Esophagus muscularis mucosa (tissue), 4 donors: ENCODE measurements around the gene GJB4. TPM values are rescaled to one million over a fixed set of nuclear protein-coding genes. Genes with fewer than 3 reads are reported as not detected.

Experiments
- DNase-seq: peaks from one replicate; pipeline ENCODE4 v3.0.0-alpha.2; 2017; ENCODE audit errors: extremely low spot score
- H3K27ac ChIP-seq, 4 donors: fragments of 200-600 bp; sonication (generic); replicated peaks in 1 of 4; 1 replicate in 3 of 4; 2 replicates in 1 of 4; pipeline ENCODE4 v1.5.1; 2016 to 2019; ENCODE audit warnings: mild to moderate bottlenecking in 1 of 4
- H3K27me3 ChIP-seq, 4 donors: fragments of 200-600 bp; sonication (generic); one replicate each; pipeline versions ENCODE4 v1.5.1 to v1.6.0; 2016 to 2019
- H3K36me3 ChIP-seq, 4 donors: fragments of 200-600 bp; sonication (generic); one replicate each; pipeline ENCODE4 v1.5.1; 2016 to 2019
- H3K4me1 ChIP-seq, 4 donors: fragments of 200-600 bp; sonication (generic); one replicate each; pipeline ENCODE4 v1.5.1; 2016 to 2019
- H3K4me3 ChIP-seq, 4 donors: fragments of 200-600 bp; sonication (generic); 1 replicate in 2 of 4; 2 replicates in 2 of 4; pipeline ENCODE4 v1.5.1; 2016 to 2019; ENCODE audit warnings: mild to moderate bottlenecking in 4 of 4, moderate library complexity in 1 of 4
- H3K9me3 ChIP-seq, 4 donors: fragments of 200-600 bp; sonication (generic); 1 replicate in 3 of 4; 2 replicates in 1 of 4; pipeline ENCODE4 v1.5.1; 2016 to 2019
- CTCF ChIP-seq, 3 experiments: fragments of 200-600 bp in 2 of 3; fragments of 450-650 bp in 1 of 3; sonication (generic) in 2 of 3; IDR thresholded peaks; one replicate each; pipeline ENCODE4 v1.5.1; 2017 to 2019; ENCODE audit warnings: antibody characterized with exemption in 3 of 3, mild to moderate bottlenecking in 2 of 3, moderate library complexity in 1 of 3
- EP300 ChIP-seq: sonication (generic); formaldehyde crosslinking; IDR thresholded peaks from one replicate; pipeline ENCODE4 v1.6.1; 2017; ENCODE audit warnings: antibody characterized with exemption
- POLR2A ChIP-seq: fragments of 450-650 bp; IDR thresholded peaks from one replicate; pipeline ENCODE4 v1.6.1; 2017; ENCODE audit warnings: antibody characterized with exemption, moderate library complexity, mild to moderate bottlenecking, low read depth
- POLR2AphosphoS5 ChIP-seq, 2 donors: sonication (generic); formaldehyde crosslinking; IDR thresholded peaks; one replicate each; pipeline ENCODE4 v1.6.1; 2017; ENCODE audit warnings: antibody characterized with exemption in 2 of 2
- WGBS: methylation state at CpG from one replicate; pipeline ENCODE4 v1.1.5; 2018; 5-methylcytosine and 5-hydroxymethylcytosine counted together
- intact Hi-C: fragments of 100-400 bp; cut with DNase I; formaldehyde crosslinking; loops from one replicate; pipeline ENCODE4 v1.15.1; 2023
- total RNA-seq, 4 donors: library from RNA; depleted of rRNA; stranded (reverse); fragments of >200 nt; gene quantifications; one replicate each; pipeline versions ENCODE4 v1.1.0 to v1.2.1, GENCODE V29; 2016

The GJB4 gene
- total RNA-seq, 4 donors from 2014 or later: not detected

DNA sequence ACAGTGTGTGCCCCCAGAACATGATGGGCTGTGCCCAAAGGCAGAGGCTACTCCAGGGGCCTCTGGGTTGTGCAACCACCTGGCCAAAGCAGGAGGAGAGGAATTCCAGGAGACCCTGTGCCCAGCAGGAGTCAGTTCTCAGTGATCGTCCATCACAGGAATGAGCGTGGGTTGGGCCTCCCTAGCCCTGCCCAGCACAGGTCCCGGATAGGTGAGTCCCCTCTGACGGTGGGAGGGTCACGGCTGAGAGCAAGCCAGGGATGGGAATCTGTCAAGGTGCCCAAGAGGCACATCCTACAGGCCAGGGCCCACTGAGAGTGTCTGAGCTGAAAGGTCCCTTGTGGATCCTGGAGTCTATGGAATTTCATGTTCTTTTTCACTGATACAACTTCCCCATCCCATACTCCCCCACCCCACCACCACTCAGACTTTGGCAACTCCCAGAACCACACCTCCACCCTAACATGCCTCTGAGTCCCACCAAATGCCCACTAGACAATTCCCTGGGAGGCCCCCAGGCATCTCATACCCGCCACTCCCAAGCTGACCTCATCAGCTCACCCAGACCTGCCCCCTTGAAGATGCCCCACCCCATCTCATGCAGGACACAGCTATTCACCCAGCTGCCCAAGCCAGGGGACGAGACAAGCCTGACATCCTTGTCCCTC is 3.1 kb downstream of the GJB4 start:
- Histone ChIP-seq H3K36me3 (no peaks in the 10 kb centered on the region), H3K27me3 (peaks cover 0 to 41% (median 0%) of the 10 kb centered on the region in 4 donors), H3K4me3 (no peak overlapping the region), H3K9me3 (peaks cover 0 to 6% (median 0%) of the 10 kb centered on the region in 4 donors), H3K27ac (no peak overlapping the region), H3K4me1 (no peaks in the 10 kb centered on the region)
- no peak for DNase-seq
- WGBS: 81% methylated on average over 7 of the region's 7 CpGs
- intact Hi-C loops: no loop called here
- TF ChIP-seq POLR2AphosphoS5 (IDR thresholded peaks at IDR 0.05) (no peak), CTCF (IDR thresholded peaks at IDR 0.05) (no peak), EP300 (no peak), POLR2A (no peak)

DNA sequence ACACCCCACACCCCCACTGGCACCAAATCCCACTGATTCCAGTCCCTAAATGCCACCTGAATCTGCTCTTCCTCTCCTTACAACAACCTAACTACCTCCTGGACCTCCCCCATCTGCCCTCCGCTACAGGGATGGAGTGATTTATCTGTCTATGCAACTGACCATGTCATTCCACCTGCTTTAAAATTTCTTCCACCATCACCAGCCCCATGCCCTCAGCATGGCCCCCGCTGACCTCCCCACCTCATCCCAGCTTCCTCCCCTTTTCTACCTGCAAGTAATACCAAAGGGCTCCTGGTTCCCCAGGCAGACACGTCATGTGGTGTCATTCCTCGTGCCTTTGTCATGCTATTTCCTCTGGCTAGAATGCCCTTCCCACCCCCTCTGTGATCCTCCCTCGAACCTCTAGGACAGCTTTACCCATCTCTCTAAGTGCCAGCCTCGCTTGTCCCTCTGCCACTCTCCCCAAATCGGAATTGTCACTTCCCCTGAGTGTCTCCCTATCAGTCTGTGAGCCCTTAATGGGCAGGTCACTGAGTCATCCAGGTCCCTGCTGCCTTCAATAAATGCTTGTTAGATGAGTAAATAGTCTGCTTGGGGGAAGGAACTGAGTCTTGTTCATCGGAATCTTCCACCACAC is 3.7 kb downstream of the GJB4 start:
- H3K27ac ChIP-seq: no peak overlapping the region
- peaks cover 0 to 46% (median 0%) of the 10 kb centered on the region in 4 donors for H3K27me3 ChIP-seq
- H3K4me3 ChIP-seq: no peak overlapping the region
- peaks cover 0 to 6% (median 0%) of the 10 kb centered on the region in 4 donors for H3K9me3 ChIP-seq
- DNase-seq: no peak
- H3K36me3 ChIP-seq: no peaks in the 10 kb centered on the region
- WGBS: 58% methylated on average over 8 of the region's 8 CpGs
- TF ChIP-seq CTCF (IDR thresholded peaks at IDR 0.05) (no peak), POLR2A (no peak), POLR2AphosphoS5 (IDR thresholded peaks at IDR 0.05) (no peak), EP300 (no peak)
- H3K4me1 ChIP-seq: no peaks in the 10 kb centered on the region
- intact Hi-C loops: no loop called here

DNA sequence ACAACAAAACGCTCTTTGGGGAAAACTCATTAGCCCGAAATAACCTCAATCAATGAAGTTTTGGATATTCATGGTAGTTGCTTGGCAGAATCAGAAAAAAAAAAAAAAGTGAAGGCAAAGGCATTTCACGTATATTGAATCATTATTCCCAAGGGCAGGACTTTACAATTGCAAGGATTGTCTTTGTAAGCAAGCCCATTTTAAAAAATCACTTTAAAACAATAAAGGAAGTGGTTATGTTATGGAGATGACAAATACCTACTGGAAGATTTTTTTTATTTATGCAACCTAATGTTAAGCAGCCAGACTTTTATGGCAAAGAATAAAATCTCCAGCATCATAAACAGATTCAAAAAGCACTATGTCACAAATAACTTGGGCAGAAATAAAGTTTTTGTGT is 9.3 kb downstream of the GJB4 start:
- H3K36me3 ChIP-seq: no peaks in the 10 kb centered on the region
- peaks cover 0 to 40% (median 0%) of the 10 kb centered on the region in 4 donors for H3K27me3 ChIP-seq
- TF ChIP-seq POLR2AphosphoS5 (IDR thresholded peaks at IDR 0.05) (no peak), EP300 (no peak), POLR2A (no peak), CTCF (IDR thresholded peaks at IDR 0.05) (no peak)
- DNase-seq: no peak
- no peak overlapping the region for H3K27ac ChIP-seq
- peaks cover 0 to 5% (median 0%) of the 10 kb centered on the region in 4 donors for H3K9me3 ChIP-seq
- intact Hi-C loops: no loop called here
- H3K4me1 ChIP-seq: no peaks in the 10 kb centered on the region
- no peak overlapping the region for H3K4me3 ChIP-seq
- 70% methylated on average over 3 of the region's 3 CpGs for WGBS

GRCh38 chr1:34770891-34771504 is 11.5 kb downstream of the GJB4 start:
- intact Hi-C loops: no loop called here
- H3K36me3 ChIP-seq: no peaks in the 10 kb centered on the region
- H3K9me3 ChIP-seq: no peaks in the 10 kb centered on the region
- H3K4me1 ChIP-seq: no peaks in the 10 kb centered on the region
- 71% methylated on average over 5 of the region's 5 CpGs for WGBS
- DNase-seq: no peak
- no peak overlapping the region for H3K27ac ChIP-seq
- H3K4me3 ChIP-seq: no peak overlapping the region
- no peak for TF ChIP-seq POLR2A
- TF ChIP-seq CTCF (IDR thresholded peaks at IDR 0.05): no peak
- TF ChIP-seq EP300: no peak
- TF ChIP-seq POLR2AphosphoS5 (IDR thresholded peaks at IDR 0.05): no peak
- H3K27me3 ChIP-seq: peaks cover 0 to 39% (median 0%) of the 10 kb centered on the region in 4 donors
